HepG2 (cell line): ENCODE results near the gene INPP1. TPM values are rescaled to one million over a fixed set of nuclear protein-coding genes. Genes with fewer than 3 reads are reported as not detected.

Source experiments
- AHR ChIP-seq: IDR thresholded peaks from 2 replicates; pipeline ENCODE4 v1.6.1; 2018; ENCODE audit warnings: missing genetic modification reagents, missing compliant biosample characterization
- BORCS8-MEF2B ChIP-seq: sonication (generic); formaldehyde crosslinking; IDR thresholded peaks from 2 replicates; pipeline ENCODE4 v1.8.0; 2022; ENCODE audit warnings: mild to moderate bottlenecking, missing genetic modification reagents
- CBFB ChIP-seq: sonication (generic); formaldehyde crosslinking; IDR thresholded peaks from 2 replicates; pipeline ENCODE4 v1.4.0; 2020; ENCODE audit warnings: missing genetic modification reagents
- CREM ChIP-seq, 2 experiments: sonication (generic) in 1 of 2; formaldehyde crosslinking in 1 of 2; IDR thresholded peaks; 2 replicates each; pipeline versions ENCODE4 v1.4.0 to v1.6.1; 2016 to 2020; ENCODE audit warnings: antibody characterized with exemption in 1 of 2, mild to moderate bottlenecking in 1 of 2, missing genetic modification reagents in 1 of 2
- FUBP1 ChIP-seq: sonication (generic); formaldehyde crosslinking; IDR thresholded peaks from 2 replicates; pipeline ENCODE4 v1.5.1; 2020; ENCODE audit warnings: missing genetic modification reagents, mild to moderate bottlenecking, borderline replicate concordance
- HOXA7 ChIP-seq: sonication (generic); formaldehyde crosslinking; IDR thresholded peaks from 2 replicates; pipeline ENCODE4 v1.8.1; 2022; ENCODE audit warnings: mild to moderate bottlenecking, missing genetic modification reagents, moderate library complexity
- JUN ChIP-seq: sonication (generic); formaldehyde crosslinking; IDR thresholded peaks from 2 replicates; pipeline ENCODE4 v1.4.0; 2020; ENCODE audit warnings: mild to moderate bottlenecking, missing genetic modification reagents
- KDM2A ChIP-seq: sonication (generic); formaldehyde crosslinking; IDR thresholded peaks from 2 replicates; pipeline ENCODE4 v1.4.0; 2020; ENCODE audit warnings: low read depth, missing genetic modification reagents, borderline replicate concordance
- REXO4 ChIP-seq: sonication (generic); formaldehyde crosslinking; IDR thresholded peaks from 2 replicates; pipeline ENCODE4 v1.8.0; 2022; ENCODE audit warnings: missing genetic modification reagents, mild to moderate bottlenecking, borderline replicate concordance
- SAP130 ChIP-seq: IDR thresholded peaks from 2 replicates; pipeline ENCODE4 v1.6.1; 2016; ENCODE audit warnings: low read depth
- SMARCE1 ChIP-seq: fragments of 450-650 bp; IDR thresholded peaks from 2 replicates; pipeline ENCODE4 v1.6.1; 2017; ENCODE audit warnings: borderline replicate concordance
- ZNF10 ChIP-seq: sonication (generic); formaldehyde crosslinking; IDR thresholded peaks from 2 replicates; pipeline ENCODE4 v1.4.0; 2020; ENCODE audit warnings: mild to moderate bottlenecking, low read depth, missing genetic modification reagents, borderline replicate concordance
- ZNF142 ChIP-seq: sonication (generic); formaldehyde crosslinking; IDR thresholded peaks from 2 replicates; pipeline ENCODE4 v1.4.0; 2020; ENCODE audit warnings: missing genetic modification reagents
- ZNF337 ChIP-seq: sonication (generic); formaldehyde crosslinking; IDR thresholded peaks from 2 replicates; pipeline ENCODE4 v1.5.1; 2020; ENCODE audit warnings: missing genetic modification reagents, low read depth, mild to moderate bottlenecking, borderline replicate concordance
- polyA plus RNA-seq, 8 experiments: library from polyadenylated mRNA; depleted of rRNA in 3 of 8; stranded (reverse) in 7 of 8; unstranded in 1 of 8; fragments of >200 nt; fragmentation: Illumina TruSeq in 4 of 8; extraction: Trizol in 4 of 8; gene quantifications; 2 replicates each; pipeline versions ENCODE4 v1.2.1 to v1.2.3, GENCODE V29; 2011 to 2016; ENCODE audit warnings: low read depth in 4 of 8, missing spikeins in 1 of 8, mixed read lengths in 1 of 8; ENCODE audit not compliant: insufficient read depth in 1 of 8
- total RNA-seq, 5 experiments: library from RNA; depleted of rRNA; stranded (reverse); fragments of >200 nt; fragmentation: Illumina TruSeq; extraction: Trizol; gene quantifications; 2 replicates each; pipeline ENCODE4 v1.2.3, GENCODE V29; 2016; ENCODE audit warnings: low read depth in 1 of 5
- TF ChIP-seq, protein P1 (sequence below): IDR thresholded peaks from 2 replicates; pipeline ENCODE4 v1.6.1; 2016; ENCODE audit warnings: low read depth, missing genetic modification reagents, missing compliant biosample characterization

INPP1 gene
- total and polyA plus RNA-seq, 2 of the 13 experiments (the other 11 are each of a cell fraction or from before 2014, with no cell fraction given), result 10.0 to 13.3 TPM

GRCh38 chr2:190343536-190344275 lies at the start of gene INPP1 (continued):
- TF ChIP-seq FUBP1 (CRISPR knock-in tag), result no peak
- peak; percentile 33; the same call in 1 of the 2 replicates for TF ChIP-seq SAP130 (CRISPR knock-in tag)
- TF ChIP-seq AHR (CRISPR knock-in tag), result 0 out of 2 replicates have a peak, but pooled peaks have one; percentile 26
- peak; percentile 88 for TF ChIP-seq REXO4 (CRISPR knock-in tag)
- TF ChIP-seq CBFB (CRISPR knock-in tag), result peak; percentile 72
- TF ChIP-seq HOXA7 (CRISPR knock-in tag), result no peak
- TF ChIP-seq, protein P1, sequence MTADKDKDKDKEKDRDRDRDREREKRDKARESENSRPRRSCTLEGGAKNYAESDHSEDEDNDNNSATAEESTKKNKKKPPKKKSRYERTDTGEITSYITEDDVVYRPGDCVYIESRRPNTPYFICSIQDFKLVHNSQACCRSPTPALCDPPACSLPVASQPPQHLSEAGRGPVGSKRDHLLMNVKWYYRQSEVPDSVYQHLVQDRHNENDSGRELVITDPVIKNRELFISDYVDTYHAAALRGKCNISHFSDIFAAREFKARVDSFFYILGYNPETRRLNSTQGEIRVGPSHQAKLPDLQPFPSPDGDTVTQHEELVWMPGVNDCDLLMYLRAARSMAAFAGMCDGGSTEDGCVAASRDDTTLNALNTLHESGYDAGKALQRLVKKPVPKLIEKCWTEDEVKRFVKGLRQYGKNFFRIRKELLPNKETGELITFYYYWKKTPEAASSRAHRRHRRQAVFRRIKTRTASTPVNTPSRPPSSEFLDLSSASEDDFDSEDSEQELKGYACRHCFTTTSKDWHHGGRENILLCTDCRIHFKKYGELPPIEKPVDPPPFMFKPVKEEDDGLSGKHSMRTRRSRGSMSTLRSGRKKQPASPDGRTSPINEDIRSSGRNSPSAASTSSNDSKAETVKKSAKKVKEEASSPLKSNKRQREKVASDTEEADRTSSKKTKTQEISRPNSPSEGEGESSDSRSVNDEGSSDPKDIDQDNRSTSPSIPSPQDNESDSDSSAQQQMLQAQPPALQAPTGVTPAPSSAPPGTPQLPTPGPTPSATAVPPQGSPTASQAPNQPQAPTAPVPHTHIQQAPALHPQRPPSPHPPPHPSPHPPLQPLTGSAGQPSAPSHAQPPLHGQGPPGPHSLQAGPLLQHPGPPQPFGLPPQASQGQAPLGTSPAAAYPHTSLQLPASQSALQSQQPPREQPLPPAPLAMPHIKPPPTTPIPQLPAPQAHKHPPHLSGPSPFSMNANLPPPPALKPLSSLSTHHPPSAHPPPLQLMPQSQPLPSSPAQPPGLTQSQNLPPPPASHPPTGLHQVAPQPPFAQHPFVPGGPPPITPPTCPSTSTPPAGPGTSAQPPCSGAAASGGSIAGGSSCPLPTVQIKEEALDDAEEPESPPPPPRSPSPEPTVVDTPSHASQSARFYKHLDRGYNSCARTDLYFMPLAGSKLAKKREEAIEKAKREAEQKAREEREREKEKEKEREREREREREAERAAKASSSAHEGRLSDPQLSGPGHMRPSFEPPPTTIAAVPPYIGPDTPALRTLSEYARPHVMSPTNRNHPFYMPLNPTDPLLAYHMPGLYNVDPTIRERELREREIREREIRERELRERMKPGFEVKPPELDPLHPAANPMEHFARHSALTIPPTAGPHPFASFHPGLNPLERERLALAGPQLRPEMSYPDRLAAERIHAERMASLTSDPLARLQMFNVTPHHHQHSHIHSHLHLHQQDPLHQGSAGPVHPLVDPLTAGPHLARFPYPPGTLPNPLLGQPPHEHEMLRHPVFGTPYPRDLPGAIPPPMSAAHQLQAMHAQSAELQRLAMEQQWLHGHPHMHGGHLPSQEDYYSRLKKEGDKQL, result no peak
- TF ChIP-seq BORCS8-MEF2B (CRISPR knock-in tag), result peak; percentile 96
- TF ChIP-seq CREM (IDR thresholded peaks at IDR 0.05), result no peak
- no peak for TF ChIP-seq CREM (CRISPR knock-in tag; IDR thresholded peaks at IDR 0.05)
- TF ChIP-seq SMARCE1, result no peak
- TF ChIP-seq ZNF142, result peak; percentile 86
- 0 out of 2 replicates have a peak, but pooled peaks have one; percentile 59 for TF ChIP-seq ZNF10
- peak; percentile 84 for TF ChIP-seq KDM2A
- 0 out of 2 replicates have a peak, but pooled peaks have one; percentile 57 for TF ChIP-seq JUN
- peak; percentile 66; the same call in 1 of the 2 replicates for TF ChIP-seq ZNF337
